ENCODE data around the gene DLEC1.

DNA sequence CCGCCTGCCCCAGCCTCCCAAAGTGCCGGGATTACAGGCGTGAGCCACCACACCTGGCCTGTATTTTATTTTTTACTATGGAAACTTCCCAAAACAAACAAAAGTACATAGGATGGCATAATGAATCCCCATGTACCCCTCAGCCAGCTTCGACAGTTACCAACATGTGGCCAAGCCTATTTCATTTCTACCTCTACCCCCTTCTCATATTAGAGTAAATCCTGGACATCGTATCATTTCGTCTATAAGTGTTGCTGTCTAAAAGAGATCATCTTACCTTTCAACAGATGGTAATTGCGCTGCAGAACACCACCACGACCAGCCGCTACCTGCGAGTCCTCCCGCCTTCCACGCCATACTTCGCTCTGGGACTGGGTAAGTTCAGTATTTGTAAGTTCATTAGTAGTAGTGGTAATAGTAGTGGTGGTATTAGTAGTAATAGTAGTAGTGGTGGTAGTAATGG, 44.9 kb downstream of the DLEC1 start:
- TF ChIP-seq EZH2phosphoT487 (IDR thresholded peaks at IDR 0.05; ENCODE audit: insufficient read depth, low read depth): no peak
- no peak for TF ChIP-seq EZH2 (IDR thresholded peaks at IDR 0.05; ENCODE audit: insufficient read depth, poor library complexity, severe bottlenecking)
